ENCODE measurements around the gene ZC3HAV1. TPM values are rescaled to one million over a fixed set of nuclear protein-coding genes. Genes with fewer than 3 reads are reported as not detected.

Gene ZC3HAV1
- total and polyA plus RNA-seq, 9 of the 15 experiments (the other 6 are each of a cell fraction or from before 2014, with no cell fraction given) = 11.9 to 40.5 (median 23.9) TPM

DNA sequence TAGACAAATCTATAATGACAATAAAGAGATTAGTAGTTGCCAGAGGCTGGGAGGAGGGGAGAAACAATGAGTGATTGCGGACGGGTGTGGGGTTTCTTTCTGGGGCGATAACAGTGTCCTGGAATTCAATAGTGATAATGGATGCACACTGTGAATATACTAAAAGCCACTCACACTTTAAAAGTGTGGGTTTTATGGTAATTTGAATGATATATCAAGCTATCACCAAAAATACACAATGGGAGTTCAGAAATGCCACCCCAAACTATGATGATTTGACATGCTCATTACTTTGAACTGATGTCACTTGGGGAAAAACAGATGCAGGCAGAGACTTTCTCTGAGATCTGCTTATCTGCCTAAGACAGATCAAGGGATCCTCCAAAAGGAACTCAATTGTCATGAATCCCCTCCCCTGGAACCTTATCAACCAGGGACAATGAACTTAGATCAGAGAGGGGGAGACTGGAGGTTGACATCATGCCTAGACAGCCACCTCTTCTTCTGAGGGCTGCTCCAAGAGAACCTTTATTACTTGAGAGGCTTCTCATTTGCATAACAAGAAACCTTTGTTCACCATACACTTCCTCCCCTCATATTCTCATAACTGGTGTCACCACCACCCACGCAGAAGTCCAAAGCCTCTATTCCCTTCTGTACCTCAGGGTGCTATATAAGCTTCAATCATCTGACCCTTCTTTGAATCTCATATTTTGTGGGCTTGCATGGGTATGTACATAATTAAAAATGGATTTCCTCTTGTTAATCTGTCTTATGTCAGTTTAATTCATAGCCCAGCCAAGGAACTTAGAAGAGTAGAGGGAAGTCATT, 14.8 kb upstream of the ZC3HAV1 start (continued):
- TF ChIP-seq, protein P1, sequence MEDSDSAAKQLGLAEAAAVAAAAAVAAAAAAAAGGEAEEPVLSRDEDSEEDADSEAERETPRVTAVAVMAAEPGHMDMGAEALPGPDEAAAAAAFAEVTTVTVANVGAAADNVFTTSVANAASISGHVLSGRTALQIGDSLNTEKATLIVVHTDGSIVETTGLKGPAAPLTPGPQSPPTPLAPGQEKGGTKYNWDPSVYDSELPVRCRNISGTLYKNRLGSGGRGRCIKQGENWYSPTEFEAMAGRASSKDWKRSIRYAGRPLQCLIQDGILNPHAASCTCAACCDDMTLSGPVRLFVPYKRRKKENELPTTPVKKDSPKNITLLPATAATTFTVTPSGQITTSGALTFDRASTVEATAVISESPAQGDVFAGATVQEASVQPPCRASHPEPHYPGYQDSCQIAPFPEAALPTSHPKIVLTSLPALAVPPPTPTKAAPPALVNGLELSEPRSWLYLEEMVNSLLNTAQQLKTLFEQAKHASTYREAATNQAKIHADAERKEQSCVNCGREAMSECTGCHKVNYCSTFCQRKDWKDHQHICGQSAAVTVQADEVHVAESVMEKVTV (CRISPR knock-in tag; IDR thresholded peaks at IDR 0.05) = 0 out of 2 replicates have a peak, but pooled peaks have one; percentile 33
- TF ChIP-seq SRSF3 (IDR thresholded peaks at IDR 0.05; ENCODE audit: insufficient read depth, low read length) = no peak
- TF ChIP-seq, protein P2, sequence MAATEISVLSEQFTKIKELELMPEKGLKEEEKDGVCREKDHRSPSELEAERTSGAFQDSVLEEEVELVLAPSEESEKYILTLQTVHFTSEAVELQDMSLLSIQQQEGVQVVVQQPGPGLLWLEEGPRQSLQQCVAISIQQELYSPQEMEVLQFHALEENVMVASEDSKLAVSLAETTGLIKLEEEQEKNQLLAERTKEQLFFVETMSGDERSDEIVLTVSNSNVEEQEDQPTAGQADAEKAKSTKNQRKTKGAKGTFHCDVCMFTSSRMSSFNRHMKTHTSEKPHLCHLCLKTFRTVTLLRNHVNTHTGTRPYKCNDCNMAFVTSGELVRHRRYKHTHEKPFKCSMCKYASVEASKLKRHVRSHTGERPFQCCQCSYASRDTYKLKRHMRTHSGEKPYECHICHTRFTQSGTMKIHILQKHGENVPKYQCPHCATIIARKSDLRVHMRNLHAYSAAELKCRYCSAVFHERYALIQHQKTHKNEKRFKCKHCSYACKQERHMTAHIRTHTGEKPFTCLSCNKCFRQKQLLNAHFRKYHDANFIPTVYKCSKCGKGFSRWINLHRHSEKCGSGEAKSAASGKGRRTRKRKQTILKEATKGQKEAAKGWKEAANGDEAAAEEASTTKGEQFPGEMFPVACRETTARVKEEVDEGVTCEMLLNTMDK (IDR thresholded peaks at IDR 0.05; ENCODE audit: borderline replicate concordance, insufficient read depth, low read depth, low read length, poor library complexity, severe bottlenecking) = no peak
- TF ChIP-seq, protein P3, sequence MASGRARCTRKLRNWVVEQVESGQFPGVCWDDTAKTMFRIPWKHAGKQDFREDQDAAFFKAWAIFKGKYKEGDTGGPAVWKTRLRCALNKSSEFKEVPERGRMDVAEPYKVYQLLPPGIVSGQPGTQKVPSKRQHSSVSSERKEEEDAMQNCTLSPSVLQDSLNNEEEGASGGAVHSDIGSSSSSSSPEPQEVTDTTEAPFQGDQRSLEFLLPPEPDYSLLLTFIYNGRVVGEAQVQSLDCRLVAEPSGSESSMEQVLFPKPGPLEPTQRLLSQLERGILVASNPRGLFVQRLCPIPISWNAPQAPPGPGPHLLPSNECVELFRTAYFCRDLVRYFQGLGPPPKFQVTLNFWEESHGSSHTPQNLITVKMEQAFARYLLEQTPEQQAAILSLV (tag; IDR thresholded peaks at IDR 0.05) = no peak
- peak; percentile 96 for TF ChIP-seq JUND (IDR thresholded peaks at IDR 0.05; ENCODE audit: borderline replicate concordance, low read depth, low read length)
- TF ChIP-seq JUND (tag; IDR thresholded peaks at IDR 0.05; ENCODE audit: borderline replicate concordance, low read depth, low read length) = peak; percentile 96; the same call in 2 of the 3 replicates
- TF ChIP-seq CBX3 (IDR thresholded peaks at IDR 0.05; ENCODE audit: borderline replicate concordance in 1 of 2, low read length in 2 of 2) = peak in 1 of 2 experiments; percentile 76; a peak in 2 of 3 replicates
- TF ChIP-seq MEIS2 (IDR thresholded peaks at IDR 0.05; ENCODE audit: partially characterized antibody) = peak; percentile 95
- no peak for TF ChIP-seq ZZZ3 (IDR thresholded peaks at IDR 0.05)
- TF ChIP-seq, protein P4, sequence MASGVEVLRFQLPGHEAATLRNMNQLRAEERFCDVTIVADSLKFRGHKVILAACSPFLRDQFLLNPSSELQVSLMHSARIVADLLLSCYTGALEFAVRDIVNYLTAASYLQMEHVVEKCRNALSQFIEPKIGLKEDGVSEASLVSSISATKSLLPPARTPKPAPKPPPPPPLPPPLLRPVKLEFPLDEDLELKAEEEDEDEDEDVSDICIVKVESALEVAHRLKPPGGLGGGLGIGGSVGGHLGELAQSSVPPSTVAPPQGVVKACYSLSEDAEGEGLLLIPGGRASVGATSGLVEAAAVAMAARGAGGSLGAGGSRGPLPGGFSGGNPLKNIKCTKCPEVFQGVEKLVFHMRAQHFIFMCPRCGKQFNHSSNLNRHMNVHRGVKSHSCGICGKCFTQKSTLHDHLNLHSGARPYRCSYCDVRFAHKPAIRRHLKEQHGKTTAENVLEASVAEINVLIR (CRISPR knock-in tag; IDR thresholded peaks at IDR 0.05) = no peak
- TF ChIP-seq POLR2AphosphoS2 (IDR thresholded peaks at IDR 0.05; ENCODE audit: low read length) = no peak
- TF ChIP-seq, protein P5, sequence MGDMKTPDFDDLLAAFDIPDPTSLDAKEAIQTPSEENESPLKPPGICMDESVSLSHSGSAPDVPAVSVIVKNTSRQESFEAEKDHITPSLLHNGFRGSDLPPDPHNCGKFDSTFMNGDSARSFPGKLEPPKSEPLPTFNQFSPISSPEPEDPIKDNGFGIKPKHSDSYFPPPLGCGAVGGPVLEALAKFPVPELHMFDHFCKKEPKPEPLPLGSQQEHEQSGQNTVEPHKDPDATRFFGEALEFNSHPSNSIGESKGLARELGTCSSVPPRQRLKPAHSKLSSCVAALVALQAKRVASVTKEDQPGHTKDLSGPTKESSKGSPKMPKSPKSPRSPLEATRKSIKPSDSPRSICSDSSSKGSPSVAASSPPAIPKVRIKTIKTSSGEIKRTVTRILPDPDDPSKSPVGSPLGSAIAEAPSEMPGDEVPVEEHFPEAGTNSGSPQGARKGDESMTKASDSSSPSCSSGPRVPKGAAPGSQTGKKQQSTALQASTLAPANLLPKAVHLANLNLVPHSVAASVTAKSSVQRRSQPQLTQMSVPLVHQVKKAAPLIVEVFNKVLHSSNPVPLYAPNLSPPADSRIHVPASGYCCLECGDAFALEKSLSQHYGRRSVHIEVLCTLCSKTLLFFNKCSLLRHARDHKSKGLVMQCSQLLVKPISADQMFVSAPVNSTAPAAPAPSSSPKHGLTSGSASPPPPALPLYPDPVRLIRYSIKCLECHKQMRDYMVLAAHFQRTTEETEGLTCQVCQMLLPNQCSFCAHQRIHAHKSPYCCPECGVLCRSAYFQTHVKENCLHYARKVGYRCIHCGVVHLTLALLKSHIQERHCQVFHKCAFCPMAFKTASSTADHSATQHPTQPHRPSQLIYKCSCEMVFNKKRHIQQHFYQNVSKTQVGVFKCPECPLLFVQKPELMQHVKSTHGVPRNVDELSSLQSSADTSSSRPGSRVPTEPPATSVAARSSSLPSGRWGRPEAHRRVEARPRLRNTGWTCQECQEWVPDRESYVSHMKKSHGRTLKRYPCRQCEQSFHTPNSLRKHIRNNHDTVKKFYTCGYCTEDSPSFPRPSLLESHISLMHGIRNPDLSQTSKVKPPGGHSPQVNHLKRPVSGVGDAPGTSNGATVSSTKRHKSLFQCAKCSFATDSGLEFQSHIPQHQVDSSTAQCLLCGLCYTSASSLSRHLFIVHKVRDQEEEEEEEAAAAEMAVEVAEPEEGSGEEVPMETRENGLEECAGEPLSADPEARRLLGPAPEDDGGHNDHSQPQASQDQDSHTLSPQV (IDR thresholded peaks at IDR 0.05) = peak; percentile 72
- TF ChIP-seq ZNF274 (IDR thresholded peaks at IDR 0.05; ENCODE audit: borderline replicate concordance, low read depth, low read length) = peak; percentile 70; the same call in 1 of the 2 replicates
- peak; percentile 99 for TF ChIP-seq SMARCA4 (IDR thresholded peaks at IDR 0.05)
- TF ChIP-seq TRIM24 (IDR thresholded peaks at IDR 0.05) = peak; percentile 96 to 98
- TF ChIP-seq NR3C1 (CRISPR knock-in tag; IDR thresholded peaks at IDR 0.05) = no peak

Measured in K562 (cell line).